OCI-LY7 (cell line): ENCODE measurements around the gene PRR14.

Experiments used
- EZH2phosphoT487 ChIP-seq: fragments of 200-600 bp; sonication (generic); IDR thresholded peaks from 2 replicates; pipeline ENCODE4 v1.6.1; 2018; ENCODE audit warnings: low read depth, borderline replicate concordance, mild to moderate bottlenecking, mixed run types, antibody characterized with exemption, low read length, moderate library complexity, mixed read lengths
- TF ChIP-seq, protein P1 (sequence below): fragments of 200-600 bp; sonication (generic); conservative IDR thresholded peaks from 2 replicates; pipeline ENCODE4 v1.5.1; 2014; ENCODE audit warnings: mild to moderate bottlenecking, antibody characterized with exemption, low read length, moderate library complexity, mixed read lengths

DNA sequence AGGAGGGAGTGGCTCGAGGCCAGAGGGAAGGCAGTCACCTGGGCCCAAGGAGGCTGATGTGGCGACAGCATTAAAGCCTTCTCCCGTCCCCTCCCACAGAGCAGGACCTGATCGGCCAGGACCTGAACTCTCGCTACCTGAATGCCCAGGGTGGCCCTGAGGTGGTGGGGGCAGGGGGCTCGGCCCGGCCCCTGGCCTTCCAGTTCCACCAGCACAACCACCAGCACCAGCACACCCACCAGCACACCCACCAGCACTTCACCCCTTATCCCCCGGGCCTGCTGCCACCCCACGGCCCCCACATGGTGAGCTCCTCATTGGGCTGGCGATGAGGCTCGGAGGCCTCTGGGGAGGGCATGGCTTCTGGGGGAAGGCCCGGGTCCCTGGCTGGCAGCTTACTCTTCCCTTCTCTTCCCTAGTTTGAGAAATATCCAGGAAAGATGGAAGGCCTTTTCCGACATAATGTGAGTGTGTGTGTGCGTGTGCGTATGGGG is 13.9 kb downstream of the PRR14 start:
- TF ChIP-seq, protein P1, sequence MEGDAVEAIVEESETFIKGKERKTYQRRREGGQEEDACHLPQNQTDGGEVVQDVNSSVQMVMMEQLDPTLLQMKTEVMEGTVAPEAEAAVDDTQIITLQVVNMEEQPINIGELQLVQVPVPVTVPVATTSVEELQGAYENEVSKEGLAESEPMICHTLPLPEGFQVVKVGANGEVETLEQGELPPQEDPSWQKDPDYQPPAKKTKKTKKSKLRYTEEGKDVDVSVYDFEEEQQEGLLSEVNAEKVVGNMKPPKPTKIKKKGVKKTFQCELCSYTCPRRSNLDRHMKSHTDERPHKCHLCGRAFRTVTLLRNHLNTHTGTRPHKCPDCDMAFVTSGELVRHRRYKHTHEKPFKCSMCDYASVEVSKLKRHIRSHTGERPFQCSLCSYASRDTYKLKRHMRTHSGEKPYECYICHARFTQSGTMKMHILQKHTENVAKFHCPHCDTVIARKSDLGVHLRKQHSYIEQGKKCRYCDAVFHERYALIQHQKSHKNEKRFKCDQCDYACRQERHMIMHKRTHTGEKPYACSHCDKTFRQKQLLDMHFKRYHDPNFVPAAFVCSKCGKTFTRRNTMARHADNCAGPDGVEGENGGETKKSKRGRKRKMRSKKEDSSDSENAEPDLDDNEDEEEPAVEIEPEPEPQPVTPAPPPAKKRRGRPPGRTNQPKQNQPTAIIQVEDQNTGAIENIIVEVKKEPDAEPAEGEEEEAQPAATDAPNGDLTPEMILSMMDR = no peak
- TF ChIP-seq EZH2phosphoT487 = no peak
